IMR-90 (cell line): ENCODE data around the gene MLST8. TPM values are rescaled to one million over a fixed set of nuclear protein-coding genes. Genes with fewer than 3 reads are reported as not detected.

Source experiments
- ATAC-seq: fragments of 200-7000 bp; cut with Tn5 transposase; 2 replicates; pipeline ENCODE4 v1.9.1; 2020; ENCODE audit warnings: low read depth, mild to moderate bottlenecking, moderate library complexity
- BruUV-seq: library from RNA; stranded (reverse); fragments of 400-500 nt; replicated peaks from 2 replicates; lab custom pipeline; 2021; lab: Mats Ljungman, UMichigan
- CTCF ChIA-PET: fragments of 300-600 bp; formaldehyde crosslinking; extraction: SDS; loops from one replicate; lab custom pipeline; 2021; ENCODE audit warnings: antibody characterized with exemption; lab: Yijun Ruan, JAX
- POLR2A ChIA-PET: fragments of 300-600 bp; sonication (Branson Sonifier 250); formaldehyde crosslinking; loops from one replicate; lab custom pipeline; 2022; ENCODE audit warnings: antibody characterized with exemption; ENCODE audit not compliant: unreplicated experiment; lab: Charles Lee
- DNase-seq: peaks from one replicate; pipeline ENCODE4 v3.0.0; 2013
- H2AFZ ChIP-seq: replicated peaks from 2 replicates; pipeline ENCODE3; 2013; ENCODE audit warnings: low read length, mild to moderate bottlenecking; ENCODE audit not compliant: poor library complexity
- H2AK5ac ChIP-seq: 2 replicates; pipeline ENCODE4 v1.6.1; 2013; ENCODE audit warnings: low read depth, low read length, inconsistent platforms
- H2AK9ac ChIP-seq: replicated peaks from 2 replicates; pipeline ENCODE3; 2013; ENCODE audit warnings: mild to moderate bottlenecking, low read depth, low read length, moderate library complexity; ENCODE audit not compliant: poor library complexity
- H2BK120ac ChIP-seq: 2 replicates; pipeline ENCODE4 v1.6.1; 2013; ENCODE audit warnings: low read depth, low read length, inconsistent platforms
- H2BK15ac ChIP-seq: 3 replicates; pipeline ENCODE4 v1.6.1; 2013; ENCODE audit warnings: low read depth, low read length, inconsistent platforms
- H2BK20ac ChIP-seq: 2 replicates; pipeline ENCODE4 v1.6.1; 2013; ENCODE audit warnings: low read depth, mild to moderate bottlenecking, inconsistent platforms, low read length, moderate library complexity
- H2BK5ac ChIP-seq: 2 replicates; pipeline ENCODE4 v1.6.1; 2013; ENCODE audit warnings: mild to moderate bottlenecking, low read depth, low read length, inconsistent platforms; ENCODE audit not compliant: poor library complexity, severe bottlenecking
- H3K14ac ChIP-seq: replicated peaks from 2 replicates; pipeline ENCODE4 v1.6.1; 2013; ENCODE audit warnings: low read depth, low read length, inconsistent platforms
- H3K18ac ChIP-seq: 2 replicates; pipeline ENCODE4 v1.6.1; 2013; ENCODE audit warnings: low read depth, low read length, control low read depth
- H3K23ac ChIP-seq: 2 replicates; pipeline ENCODE4 v1.6.1; 2013; ENCODE audit warnings: low read depth, low read length, inconsistent platforms
- H3K27ac ChIP-seq: 2 replicates; pipeline ENCODE4 v1.5.1; 2013; ENCODE audit warnings: mild to moderate bottlenecking, control low read depth, low read length; ENCODE audit not compliant: insufficient read depth
- H3K27me3 ChIP-seq: 2 replicates; pipeline ENCODE4 v1.6.1; 2013; ENCODE audit warnings: low read length; ENCODE audit not compliant: control insufficient read depth, insufficient read depth
- H3K36me3 ChIP-seq: 2 replicates; pipeline ENCODE4 v1.6.1; 2013; ENCODE audit warnings: low read length, mixed read lengths; ENCODE audit not compliant: control insufficient read depth, insufficient read depth
- H3K4ac ChIP-seq: 2 replicates; pipeline ENCODE4 v1.6.1; 2013; ENCODE audit warnings: low read depth, low read length, inconsistent platforms
- H3K4me1 ChIP-seq: 2 replicates; pipeline ENCODE4 v1.6.1; 2013; ENCODE audit warnings: low read length, mixed read lengths; ENCODE audit not compliant: control insufficient read depth, insufficient read depth
- H3K4me2 ChIP-seq: 2 replicates; pipeline ENCODE4 v1.6.1; 2013; ENCODE audit warnings: low read depth, mild to moderate bottlenecking, control low read depth, low read length, moderate library complexity
- H3K4me3 ChIP-seq: 2 replicates; pipeline ENCODE4 v1.5.1; 2013; ENCODE audit warnings: low read depth, mild to moderate bottlenecking, control low read depth, low read length, moderate library complexity; ENCODE audit not compliant: insufficient read depth
- H3K56ac ChIP-seq: 2 replicates; pipeline ENCODE4 v1.6.1; 2013; ENCODE audit warnings: low read length, inconsistent platforms; ENCODE audit not compliant: insufficient read depth; ENCODE audit errors: extremely low read depth
- H3K79me1 ChIP-seq, 2 experiments: 2 replicates each; pipeline ENCODE4 v1.6.1; 2013; ENCODE audit warnings: low read length in 2 of 2, inconsistent platforms in 1 of 2, low read depth in 1 of 2
- H3K9ac ChIP-seq: 2 replicates; pipeline ENCODE4 v1.6.1; 2013; ENCODE audit warnings: low read depth, low read length, control low read depth
- H3K9me1 ChIP-seq: 2 replicates; pipeline ENCODE4 v1.6.1; 2013; ENCODE audit warnings: low read length, inconsistent platforms; ENCODE audit not compliant: insufficient read depth
- H3K9me3 ChIP-seq: 2 replicates; pipeline ENCODE4 v1.6.1; 2013; ENCODE audit warnings: low read length; ENCODE audit not compliant: control insufficient read depth, insufficient read depth
- H4K20me1 ChIP-seq: 2 replicates; pipeline ENCODE4 v1.6.1; 2013; ENCODE audit warnings: low read length, inconsistent platforms; ENCODE audit not compliant: insufficient read depth
- H4K5ac ChIP-seq: 2 replicates; pipeline ENCODE4 v1.6.1; 2013; ENCODE audit warnings: mild to moderate bottlenecking, low read depth, low read length, control low read depth
- H4K8ac ChIP-seq, 2 experiments: 2 replicates each; pipeline ENCODE4 v1.6.1; 2013; ENCODE audit warnings: low read depth in 2 of 2, low read length in 2 of 2, control low read depth in 1 of 2, inconsistent platforms in 1 of 2
- H4K91ac ChIP-seq: 2 replicates; pipeline ENCODE4 v1.6.1; 2013; ENCODE audit warnings: low read depth, low read length, inconsistent platforms; ENCODE audit not compliant: insufficient read depth
- BHLHE40 ChIP-seq: fragments of 150-350 bp; IDR thresholded peaks from 2 replicates; pipeline ENCODE4 v1.6.1; 2016; ENCODE audit warnings: mild to moderate bottlenecking, low read depth, low read length
- CEBPB ChIP-seq: IDR thresholded peaks from 2 replicates; pipeline ENCODE4 v1.6.1; 2012; ENCODE audit warnings: low read depth, low read length, improper control_type of control experiment
- CHD1 ChIP-seq: IDR thresholded peaks from 2 replicates; pipeline ENCODE4 v1.6.1; 2012; ENCODE audit warnings: low read depth, low read length, improper control_type of control experiment
- FOS ChIP-seq: fragments of 150-350 bp; IDR thresholded peaks from 2 replicates; pipeline ENCODE4 v1.6.1; 2016; ENCODE audit warnings: low read depth, low read length
- MAFK ChIP-seq: IDR thresholded peaks from 2 replicates; pipeline ENCODE4 v1.6.1; 2012; ENCODE audit warnings: low read depth, low read length, improper control_type of control experiment
- MAZ ChIP-seq: IDR thresholded peaks from 2 replicates; pipeline ENCODE4 v1.6.1; 2012; ENCODE audit warnings: low read depth, mild to moderate bottlenecking, low read length, improper control_type of control experiment, moderate library complexity, borderline replicate concordance
- MXI1 ChIP-seq: IDR thresholded peaks from 2 replicates; pipeline ENCODE4 v1.6.1; 2012; ENCODE audit warnings: low read depth, mild to moderate bottlenecking, low read length, moderate library complexity, borderline replicate concordance
- NFE2L2 ChIP-seq: fragments of 150-350 bp; IDR thresholded peaks from 2 replicates; pipeline ENCODE4 v1.6.1; 2016; ENCODE audit warnings: low read depth, mild to moderate bottlenecking, low read length
- POLR2A ChIP-seq: IDR thresholded peaks from 2 replicates; pipeline ENCODE4 v1.6.1; 2012; ENCODE audit warnings: mild to moderate bottlenecking, low read depth, low read length
- RAD21 ChIP-seq: IDR thresholded peaks from 2 replicates; pipeline ENCODE4 v1.6.1; 2012; ENCODE audit warnings: low read length, improper control_type of control experiment
- RCOR1 ChIP-seq: IDR thresholded peaks from 2 replicates; pipeline ENCODE4 v1.6.1; 2012; ENCODE audit warnings: mild to moderate bottlenecking, low read length, improper control_type of control experiment; ENCODE audit not compliant: insufficient replicate concordance
- RFX5 ChIP-seq: IDR thresholded peaks from 2 replicates; pipeline ENCODE4 v1.8.0; 2012; ENCODE audit warnings: low read depth, mild to moderate bottlenecking, low read length, moderate library complexity
- SMC3 ChIP-seq: fragments of 150-350 bp; IDR thresholded peaks from 2 replicates; pipeline ENCODE4 v1.6.1; 2016; ENCODE audit warnings: low read depth, mild to moderate bottlenecking, antibody characterized with exemption, low read length, moderate library complexity
- WGBS, 2 experiments: methylation state at CpG; one replicate each; pipeline versions ENCODE4 v1.1.5 to v1.1.7; 2013; ENCODE audit warnings: missing lambda C conversion rate in 2 of 2; ENCODE audit not compliant: insufficient read length in 1 of 2; ENCODE audit errors: extremely low coverage in 2 of 2; 5-methylcytosine and 5-hydroxymethylcytosine counted together
- dilution Hi-C: fragments of 300-500 bp; cut with HindIII; formaldehyde crosslinking; loops from one replicate; pipeline ENCODE4 v1.14.3; 2018; ENCODE audit warnings: low sequenced_read_pairs; ENCODE audit not compliant: unreplicated experiment
- in situ Hi-C: fragments of 300-500 bp; cut with MboI; formaldehyde crosslinking; loops from 3 replicates; pipeline ENCODE4 v1.14.3; 2019; ENCODE audit warnings: low sequenced_read_pairs, inconsistent platforms, mixed read lengths
- intact Hi-C: fragments of 100-400 bp; cut with micrococcal nuclease; formaldehyde crosslinking; loops from 2 replicates; pipeline ENCODE4 v1.10.0; 2022
- polyA plus RNA-seq, 3 experiments: library from polyadenylated mRNA; depleted of rRNA; stranded (reverse); fragments of >200 nt; gene quantifications; 2 replicates each; pipeline ENCODE4 v1.2.3, GENCODE V29; 2012; ENCODE audit warnings: low replicate concordance in 1 of 3
- total RNA-seq: library from RNA; depleted of rRNA; stranded (reverse); fragments of >200 nt; gene quantifications from 2 replicates; pipeline ENCODE4 v1.2.3, GENCODE V29; 2012
- TF ChIP-seq, protein P1 (sequence below): conservative IDR thresholded peaks from 2 replicates; pipeline ENCODE4 v1.5.1; 2012; ENCODE audit warnings: mild to moderate bottlenecking, low read depth, low read length, improper control_type of control experiment
- TF ChIP-seq, protein P2 (sequence below): fragments of 150-350 bp; IDR thresholded peaks from 2 replicates; pipeline ENCODE4 v1.6.1; 2017; ENCODE audit warnings: mild to moderate bottlenecking, antibody characterized with exemption, low read length, low read depth
- TF ChIP-seq, protein P3 (sequence below): fragments of 150-350 bp; IDR thresholded peaks from 2 replicates; pipeline ENCODE4 v1.6.1; 2016; ENCODE audit warnings: low read depth, mild to moderate bottlenecking, low read length, moderate library complexity, borderline replicate concordance

MLST8 gene
- total and polyA plus RNA-seq, 2 of the 4 experiments (the other 2 are of a cell fraction), result 34.4 to 93.7 TPM

DNA sequence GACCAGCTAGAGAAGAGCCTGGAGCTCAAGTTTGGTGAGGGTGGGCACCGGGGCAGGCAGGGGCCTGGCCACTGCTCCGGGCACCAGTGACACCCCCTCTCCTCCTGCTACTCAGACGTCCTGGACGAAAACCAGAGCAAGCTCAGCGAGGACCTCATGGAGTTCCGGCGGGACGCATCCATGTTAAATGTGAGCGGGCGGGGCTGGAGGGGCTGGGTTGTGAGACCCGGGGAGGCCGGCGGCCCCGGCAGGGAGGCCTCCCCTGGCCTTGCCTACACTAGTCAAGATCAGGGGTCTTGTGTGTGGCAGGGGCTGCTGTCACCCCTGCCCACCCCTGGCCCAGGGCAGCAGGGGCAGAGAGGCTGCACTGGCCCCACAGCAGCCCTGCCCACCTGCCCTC, 31.9 kb upstream of the MLST8 start:
- Histone ChIP-seq H3K4me2 (no peak overlapping the region), H2AFZ (no peak overlapping the region), H3K4me3 (no peak overlapping the region), H3K27ac (no peak overlapping the region), H3K56ac (no peak overlapping the region), H3K4ac (no peak overlapping the region), H3K79me1 (peaks cover 0 to 4% of the 10 kb centered on the region in 2 experiments; a peak in 3 of 4 replicates), H2BK20ac (no peak overlapping the region), H3K4me1 (no peaks in the 10 kb centered on the region), H3K9me1 (no peaks in the 10 kb centered on the region), H4K91ac (no peak overlapping the region), H3K23ac (no peak overlapping the region), H3K9me3 (no peaks in the 10 kb centered on the region), H4K20me1 (no peaks in the 10 kb centered on the region; the same call in 1 of the 2 replicates), H3K18ac (no peak overlapping the region), H3K27me3 (no peaks in the 10 kb centered on the region), H2BK120ac (no peak overlapping the region), H3K36me3 (peaks cover 62% of the 10 kb centered on the region), H4K8ac (no peak overlapping the region), H2AK5ac (no peak overlapping the region), H2AK9ac (no peak overlapping the region), H2BK5ac (no peak overlapping the region), H2BK15ac (no peak overlapping the region), H3K9ac (no peak overlapping the region), H3K14ac (no peak overlapping the region), H4K5ac (no peak overlapping the region)
- dilution Hi-C loops (no loop called here), intact Hi-C loops (no loop called here), in situ Hi-C loops (no loop called here)
- ChIA-PET POLR2A (no interaction called here), CTCF (no interaction called here)
- BruUV-seq, result no TSS peak
- TF ChIP-seq FOS, result no peak
- TF ChIP-seq MAZ, result no peak
- no peak for TF ChIP-seq RCOR1
- no peak for TF ChIP-seq RAD21
- no peak for TF ChIP-seq SMC3
- no peak for TF ChIP-seq POLR2A
- TF ChIP-seq, protein P1, sequence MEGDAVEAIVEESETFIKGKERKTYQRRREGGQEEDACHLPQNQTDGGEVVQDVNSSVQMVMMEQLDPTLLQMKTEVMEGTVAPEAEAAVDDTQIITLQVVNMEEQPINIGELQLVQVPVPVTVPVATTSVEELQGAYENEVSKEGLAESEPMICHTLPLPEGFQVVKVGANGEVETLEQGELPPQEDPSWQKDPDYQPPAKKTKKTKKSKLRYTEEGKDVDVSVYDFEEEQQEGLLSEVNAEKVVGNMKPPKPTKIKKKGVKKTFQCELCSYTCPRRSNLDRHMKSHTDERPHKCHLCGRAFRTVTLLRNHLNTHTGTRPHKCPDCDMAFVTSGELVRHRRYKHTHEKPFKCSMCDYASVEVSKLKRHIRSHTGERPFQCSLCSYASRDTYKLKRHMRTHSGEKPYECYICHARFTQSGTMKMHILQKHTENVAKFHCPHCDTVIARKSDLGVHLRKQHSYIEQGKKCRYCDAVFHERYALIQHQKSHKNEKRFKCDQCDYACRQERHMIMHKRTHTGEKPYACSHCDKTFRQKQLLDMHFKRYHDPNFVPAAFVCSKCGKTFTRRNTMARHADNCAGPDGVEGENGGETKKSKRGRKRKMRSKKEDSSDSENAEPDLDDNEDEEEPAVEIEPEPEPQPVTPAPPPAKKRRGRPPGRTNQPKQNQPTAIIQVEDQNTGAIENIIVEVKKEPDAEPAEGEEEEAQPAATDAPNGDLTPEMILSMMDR, result no peak
- TF ChIP-seq RFX5, result no peak
- no peak for TF ChIP-seq MXI1
- TF ChIP-seq, protein P2, sequence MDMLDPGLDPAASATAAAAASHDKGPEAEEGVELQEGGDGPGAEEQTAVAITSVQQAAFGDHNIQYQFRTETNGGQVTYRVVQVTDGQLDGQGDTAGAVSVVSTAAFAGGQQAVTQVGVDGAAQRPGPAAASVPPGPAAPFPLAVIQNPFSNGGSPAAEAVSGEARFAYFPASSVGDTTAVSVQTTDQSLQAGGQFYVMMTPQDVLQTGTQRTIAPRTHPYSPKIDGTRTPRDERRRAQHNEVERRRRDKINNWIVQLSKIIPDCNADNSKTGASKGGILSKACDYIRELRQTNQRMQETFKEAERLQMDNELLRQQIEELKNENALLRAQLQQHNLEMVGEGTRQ, result no peak
- TF ChIP-seq NFE2L2, result no peak
- TF ChIP-seq, protein P3, sequence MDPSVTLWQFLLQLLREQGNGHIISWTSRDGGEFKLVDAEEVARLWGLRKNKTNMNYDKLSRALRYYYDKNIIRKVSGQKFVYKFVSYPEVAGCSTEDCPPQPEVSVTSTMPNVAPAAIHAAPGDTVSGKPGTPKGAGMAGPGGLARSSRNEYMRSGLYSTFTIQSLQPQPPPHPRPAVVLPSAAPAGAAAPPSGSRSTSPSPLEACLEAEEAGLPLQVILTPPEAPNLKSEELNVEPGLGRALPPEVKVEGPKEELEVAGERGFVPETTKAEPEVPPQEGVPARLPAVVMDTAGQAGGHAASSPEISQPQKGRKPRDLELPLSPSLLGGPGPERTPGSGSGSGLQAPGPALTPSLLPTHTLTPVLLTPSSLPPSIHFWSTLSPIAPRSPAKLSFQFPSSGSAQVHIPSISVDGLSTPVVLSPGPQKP, result no peak
- no peak for TF ChIP-seq CEBPB
- no peak for TF ChIP-seq BHLHE40
- TF ChIP-seq MAFK, result no peak
- TF ChIP-seq CHD1, result no peak
- DNase-seq (no peak), ATAC-seq (no peak)
- no CpG with 5 or more reads among the region's 14 CpGs for WGBS, 2 experiments
